ENCODE measurements around the gene GRB10. TPM values are rescaled to one million over a fixed set of nuclear protein-coding genes. Genes with fewer than 3 reads are reported as not detected.
A peak's percentile ranks its signal among the peaks of the same experiment; 100 is the strongest.

GRB10 gene
- total RNA-seq, 1 donor from 2014 or later: 33.9 TPM

GRCh38 chr7:50542132-50542531, 240.6 kb downstream of the GRB10 start:
- DNase-seq (ENCODE audit: low spot score): no peak
- Histone ChIP-seq H3K4me3 (no peak overlapping the region), H3K4me1 (peaks cover 8% of the 10 kb centered on the region), H3K9me3 (ENCODE audit: low read depth) (no peaks in the 10 kb centered on the region), H3K27me3 (no peaks in the 10 kb centered on the region), H3K9ac (no peak overlapping the region), H4K20me1 (ENCODE audit: low read depth) (no peaks in the 10 kb centered on the region), H3K27ac (no peak overlapping the region), H2AFZ (replicated peaks) (no peak overlapping the region), H3K4me2 (no peak overlapping the region), H3F3A (ENCODE audit: low read depth) (no peaks in the 10 kb centered on the region), H3K79me2 (ENCODE audit: low read depth) (no peaks in the 10 kb centered on the region), H3K36me3 (no peaks in the 10 kb centered on the region)
- H3K4me3 Mint-ChIP-seq: no peak overlapping the region
- H3K9me3 Mint-ChIP-seq: peaks cover 2% of the 10 kb centered on the region
- peaks cover 3% of the 10 kb centered on the region for H3K27me3 Mint-ChIP-seq (ENCODE audit: insufficient read depth, low read depth)
- H3K36me3 Mint-ChIP-seq: no peaks in the 10 kb centered on the region
- peaks cover 13% of the 10 kb centered on the region for H3K4me1 Mint-ChIP-seq
- H3K27ac Mint-ChIP-seq: peak overlapping the region; percentile 23
- no peak for TF ChIP-seq EZH2 (IDR thresholded peaks at IDR 0.05)
- no peak for TF ChIP-seq CTCF (IDR thresholded peaks at IDR 0.05)
- TF ChIP-seq EZH2phosphoT487 (IDR thresholded peaks at IDR 0.05): no peak

GRCh38 chr7:50540785-50541579, 241.7 kb downstream of the GRB10 start:
- DNase-seq (ENCODE audit: low spot score): no peak
- Histone ChIP-seq H4K20me1 (ENCODE audit: low read depth) (no peaks in the 10 kb centered on the region), H3K27me3 (no peaks in the 10 kb centered on the region), H2AFZ (replicated peaks) (no peak overlapping the region), H3K9me3 (ENCODE audit: low read depth) (no peaks in the 10 kb centered on the region), H3K4me3 (no peak overlapping the region), H3K27ac (no peak overlapping the region), H3K4me2 (no peak overlapping the region), H3K9ac (no peak overlapping the region), H3K4me1 (peaks cover 8% of the 10 kb centered on the region), H3F3A (ENCODE audit: low read depth) (no peaks in the 10 kb centered on the region), H3K36me3 (no peaks in the 10 kb centered on the region), H3K79me2 (ENCODE audit: low read depth) (no peaks in the 10 kb centered on the region)
- peak overlapping the region; percentile 18 for H3K27ac Mint-ChIP-seq
- no peaks in the 10 kb centered on the region for H3K36me3 Mint-ChIP-seq
- H3K4me1 Mint-ChIP-seq: peaks cover 13% of the 10 kb centered on the region
- no peak overlapping the region for H3K4me3 Mint-ChIP-seq
- H3K27me3 Mint-ChIP-seq (ENCODE audit: insufficient read depth, low read depth): peaks cover 3% of the 10 kb centered on the region
- no peak for TF ChIP-seq EZH2 (IDR thresholded peaks at IDR 0.05)
- TF ChIP-seq EZH2phosphoT487 (IDR thresholded peaks at IDR 0.05): no peak
- no peak for TF ChIP-seq CTCF (IDR thresholded peaks at IDR 0.05)
- peaks cover 2% of the 10 kb centered on the region for H3K9me3 Mint-ChIP-seq

Other genes with a start within 250 kb of the GRB10 start
- gene DDC, start 217.5 kb downstream of the GRB10 start, total RNA-seq (ENCODE audit: low replicate concordance): not detected in 2 replicates

Measured in neural progenitor cell (in vitro differentiated cells).